ENCODE results near the gene MYMX. TPM values are rescaled to one million over a fixed set of nuclear protein-coding genes. Genes with fewer than 3 reads are reported as not detected.

Gene MYMX
- total RNA-seq (2021; ENCODE audit: unreplicated experiment), result 1.8 TPM
- 1.9 TPM for polyA plus RNA-seq (2012; ENCODE audit: insufficient read length)
- Bru-seq, nascent RNA, result percentile 21 among the genes with signal in this experiment
- BruChase-seq, experiment 1, labeled RNA remaining after a 2-hour chase, result percentile 28 among the genes with signal in this experiment
- percentile 25 among the genes with signal in this experiment for BruChase-seq, experiment 2, labeled RNA remaining after a 6-hour chase
- long read RNA-seq, result 0 reads

- in situ Hi-C loops (cut with HindIII; ENCODE audit: low pct_unique_long_range_greater_than_20kb, low sequenced_read_pairs), result no loop called here
- ChIA-PET POLR2A (no interaction called here), CTCF (interaction anchor here (0.7 kb wide), 1 partner anchor 597 kb away, joined by 5 read pairs; no protein-coding TSS in a partner anchor)
- TF ChIP-seq REST (IDR thresholded peaks at IDR 0.05; ENCODE audit: insufficient read depth in 1 of 2, low read depth in 2 of 2, low read length in 1 of 2) (no peak), SIN3A (IDR thresholded peaks at IDR 0.05; ENCODE audit: borderline replicate concordance, insufficient read depth, low read depth, low read length) (no peak), POLR2AphosphoS5 (IDR thresholded peaks at IDR 0.05; ENCODE audit: low read depth, low read length) (no peak), TCF7L2 (IDR thresholded peaks at IDR 0.05; ENCODE audit: low read depth, low read length) (no peak), CTCF (IDR thresholded peaks at IDR 0.05) (no peak)
- no TSS peak for BruUV-seq (replicated peaks)
- Histone ChIP-seq H3K9me3 (ENCODE audit: control insufficient read depth, insufficient read depth, low read depth, low read length) (no peaks in the 10 kb centered on the region), H3K36me3 (ENCODE audit: control insufficient read depth, insufficient read depth, low read length) (no peaks in the 10 kb centered on the region), H3K4me1 (ENCODE audit: control insufficient read depth, insufficient read depth, low read length) (peaks cover 36% of the 10 kb centered on the region), H3K4me3 (ENCODE audit: low read depth in 2 of 2, low read length in 2 of 2) (no peak within 1 kb of the TSS; a peak in 1 of 4 replicates), H3K27ac (ENCODE audit: low read length) (peak within 1 kb of the TSS; percentile 98), H3K27me3 (ENCODE audit: control insufficient read depth, insufficient read depth, low read length) (no peaks in the 10 kb centered on the region)
- no peak for ATAC-seq
- DNase-seq (ENCODE audit: low read depth, low spot score), result no peak
- intact Hi-C loops (cut with micrococcal nuclease; ENCODE audit: unreplicated experiment), result no loop called here
Observed at GRCh38 chr6:44216677-44217331, at the start of gene MYMX. TSS of gene MYMX (plus strand) at chr6:44216926. CDS start at chr6:44217472, 546 bp downstream.

DNA sequence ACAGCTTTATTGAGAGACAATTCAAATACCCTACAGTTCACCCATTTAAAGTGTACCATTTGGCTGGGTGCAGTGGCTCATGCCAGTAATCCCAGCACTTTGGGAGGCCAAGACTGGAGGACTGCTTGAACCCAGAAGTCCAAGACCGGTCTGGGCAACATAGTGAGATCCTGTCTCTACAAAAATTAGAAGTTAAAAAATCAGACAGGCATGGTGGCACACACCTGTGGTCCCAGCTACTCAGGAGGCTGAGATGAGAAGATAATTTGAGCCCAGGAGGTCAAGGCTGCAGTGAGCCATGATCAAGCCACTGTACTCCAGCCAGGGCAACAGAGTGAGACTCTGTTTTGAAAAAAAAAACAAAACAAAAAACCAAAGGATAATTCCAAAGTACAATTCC is 49.2 kb upstream of the MYMX start:
- ATAC-seq, result no peak
- Histone ChIP-seq H3K27me3 (ENCODE audit: control insufficient read depth, insufficient read depth, low read length) (no peaks in the 10 kb centered on the region), H3K4me1 (ENCODE audit: control insufficient read depth, insufficient read depth, low read length) (peaks cover 9% of the 10 kb centered on the region), H3K36me3 (ENCODE audit: control insufficient read depth, insufficient read depth, low read length) (no peaks in the 10 kb centered on the region), H3K4me3 (ENCODE audit: low read depth in 2 of 2, low read length in 2 of 2) (no peak overlapping the region), H3K27ac (ENCODE audit: low read length) (no peak overlapping the region), H3K9me3 (ENCODE audit: control insufficient read depth, insufficient read depth, low read depth, low read length) (no peaks in the 10 kb centered on the region)
- in situ Hi-C loops (cut with HindIII; ENCODE audit: low pct_unique_long_range_greater_than_20kb, low sequenced_read_pairs), result no loop called here
- ChIA-PET CTCF (no interaction called here), POLR2A (interaction anchor here (1.0 kb wide), 1 partner anchor 80 kb away, joined by 10 read pairs; no protein-coding TSS in a partner anchor)
- intact Hi-C loops (cut with micrococcal nuclease; ENCODE audit: unreplicated experiment), result no loop called here
- no TSS peak for BruUV-seq (replicated peaks)
- DNase-seq (ENCODE audit: low read depth, low spot score), result no peak
- TF ChIP-seq REST (IDR thresholded peaks at IDR 0.05; ENCODE audit: insufficient read depth in 1 of 2, low read depth in 2 of 2, low read length in 1 of 2) (no peak), TCF7L2 (IDR thresholded peaks at IDR 0.05; ENCODE audit: low read depth, low read length) (no peak), POLR2AphosphoS5 (IDR thresholded peaks at IDR 0.05; ENCODE audit: low read depth, low read length) (no peak), CTCF (IDR thresholded peaks at IDR 0.05) (no peak), SIN3A (IDR thresholded peaks at IDR 0.05; ENCODE audit: borderline replicate concordance, insufficient read depth, low read depth, low read length) (no peak)
